Thymus (tissue), 14 donors: ENCODE data around the gene KCTD4. TPM values are rescaled to one million over a fixed set of nuclear protein-coding genes. Genes with fewer than 3 reads are reported as not detected.
"Not testable (repeated sequence)": the region's sequence is repeated elsewhere in the genome, so short reads cannot be mapped to it uniquely, and the experiment has no call there.

Source experiments
- DNase-seq, 9 donors: peaks; one replicate each; pipeline ENCODE4 v3.0.0-alpha.2; 2013; ENCODE audit warnings: low spot score in 9 of 9, low read depth in 6 of 9, missing footprints in 1 of 9
- H3K27ac ChIP-seq, 2 donors: one replicate each; pipeline ENCODE4 v1.5.1; 2013; ENCODE audit warnings: control low read depth in 1 of 2, low read depth in 1 of 2, low read length in 1 of 2, mild to moderate bottlenecking in 1 of 2, moderate library complexity in 1 of 2
- H3K27me3 ChIP-seq, 2 donors: one replicate each; pipeline ENCODE4 v1.5.1; 2013; ENCODE audit warnings: low read length in 1 of 2; ENCODE audit not compliant: control insufficient read depth in 2 of 2, insufficient read depth in 1 of 2
- H3K36me3 ChIP-seq, 2 donors: one replicate each; pipeline ENCODE4 v1.5.1; 2013; ENCODE audit warnings: low read length in 1 of 2, mild to moderate bottlenecking in 1 of 2, moderate library complexity in 1 of 2; ENCODE audit not compliant: control insufficient read depth in 2 of 2, insufficient read depth in 2 of 2
- H3K4me1 ChIP-seq, 2 donors: one replicate each; pipeline ENCODE4 v1.5.1; 2013; ENCODE audit warnings: low read length in 2 of 2; ENCODE audit not compliant: control insufficient read depth in 2 of 2, insufficient read depth in 2 of 2
- H3K4me3 ChIP-seq, 2 donors: one replicate each; pipeline ENCODE4 v1.5.1; 2013; ENCODE audit warnings: low read length in 2 of 2, control low read depth in 1 of 2, mild to moderate bottlenecking in 1 of 2
- H3K9me3 ChIP-seq, 2 donors: one replicate each; pipeline ENCODE4 v1.5.1; 2013; ENCODE audit warnings: low read length in 1 of 2, mild to moderate bottlenecking in 1 of 2; ENCODE audit not compliant: control insufficient read depth in 2 of 2, insufficient read depth in 1 of 2
- WGBS: extraction: QIAGEN DNeasy Blood & Tissue Kit; methylation state at CpG from one replicate; pipeline ENCODE4 v1.1.7; 2013; 5-methylcytosine and 5-hydroxymethylcytosine counted together
- long read RNA-seq, 10 donors: transcript quantifications; one replicate each; lab custom pipeline, GENCODE V29; 2026
- polyA plus RNA-seq: library from polyadenylated mRNA; stranded (reverse); fragments of 200-250 nt; gene quantifications from one replicate; pipeline ENCODE4 v1.2.3, GENCODE V29; 2013
- total RNA-seq: library from RNA; stranded (reverse); fragments of 120-200 nt; gene quantifications from one replicate; pipeline ENCODE4 v1.2.4, GENCODE V29; 2013
- donor health status: healthy.

The KCTD4 gene
- total RNA-seq (not detected), polyA plus RNA-seq (not detected)
- long read RNA-seq, donor 1: 0 reads
- long read RNA-seq, donor 2: 0 reads
- long read RNA-seq, donor 3: 0 reads
- long read RNA-seq, donor 4, partial matches to known transcripts: 37 of 75 reads
- long read RNA-seq, donor 4, other reads (novel, unspliced or antisense): 38 of 75 reads
- long read RNA-seq, donor 5, partial matches to known transcripts: 189 of 227 reads
- long read RNA-seq, donor 5, other reads (novel, unspliced or antisense): 38 of 227 reads
- long read RNA-seq, donor 6: 0 reads
- long read RNA-seq, donor 7: 0 reads
- long read RNA-seq, donor 8: 0 reads
- long read RNA-seq, donor 9, partial matches to known transcripts: 18 of 38 reads
- long read RNA-seq, donor 9, other reads (novel, unspliced or antisense): 20 of 38 reads
- long read RNA-seq, donor 10: 0 reads

DNA sequence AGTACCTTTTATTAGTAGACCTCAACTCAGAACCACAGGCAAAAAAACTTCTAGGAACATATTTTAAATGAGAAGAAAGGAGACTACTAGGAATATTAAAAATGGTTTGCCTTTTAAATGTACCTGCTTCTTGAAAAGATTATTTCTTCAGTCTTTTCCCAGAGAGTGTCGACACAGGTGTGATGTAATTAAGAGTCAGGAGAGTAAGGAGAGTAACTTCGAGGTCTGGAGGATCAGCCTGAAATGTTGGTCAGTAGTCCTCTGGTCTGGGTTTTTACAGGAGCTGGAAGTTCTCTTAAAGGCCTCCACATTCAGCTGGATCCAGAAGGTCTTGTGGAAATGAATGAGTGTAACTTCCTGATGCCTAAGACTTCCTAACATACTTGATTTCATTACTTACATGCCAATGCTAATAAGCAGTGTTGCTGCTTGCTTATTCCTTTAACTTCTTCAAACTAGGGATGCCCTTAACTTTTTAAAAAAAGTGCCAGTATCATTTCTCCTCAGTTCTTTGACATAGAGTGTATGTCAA lies at the start of gene KCTD4:
Gene KCTD4, minus strand, starts transcription at position 345 of the 532 bp plus-strand sequence. CDS start 6,478 bp downstream, outside the sequence.
- no peak within 1 kb of the TSS for H3K4me3 ChIP-seq
- WGBS: 98% methylated on average over 2 of the region's 2 CpGs
- no peaks in the 10 kb centered on the region for H3K9me3 ChIP-seq
- no peak within 1 kb of the TSS for H3K27ac ChIP-seq
- peaks cover 0 to 3% of the 10 kb centered on the region in 2 donors for H3K36me3 ChIP-seq
- H3K4me1 ChIP-seq: no peaks in the 10 kb centered on the region
- H3K27me3 ChIP-seq: no peaks in the 10 kb centered on the region
- DNase-seq: no peak

GRCh38 chr13:45249662-45250061 lies 48.8 kb upstream of the KCTD4 start:
- H3K27ac ChIP-seq: no peak overlapping the region
- H3K9me3 ChIP-seq: no peaks in the 10 kb centered on the region
- WGBS: 98% methylated on average over 3 of the region's 3 CpGs
- H3K4me3 ChIP-seq: no peak overlapping the region
- H3K4me1 ChIP-seq: no peaks in the 10 kb centered on the region
- DNase-seq: no peak
- H3K27me3 ChIP-seq: no peaks in the 10 kb centered on the region
- peaks cover 0 to 3% of the 10 kb centered on the region in 2 donors for H3K36me3 ChIP-seq

DNA sequence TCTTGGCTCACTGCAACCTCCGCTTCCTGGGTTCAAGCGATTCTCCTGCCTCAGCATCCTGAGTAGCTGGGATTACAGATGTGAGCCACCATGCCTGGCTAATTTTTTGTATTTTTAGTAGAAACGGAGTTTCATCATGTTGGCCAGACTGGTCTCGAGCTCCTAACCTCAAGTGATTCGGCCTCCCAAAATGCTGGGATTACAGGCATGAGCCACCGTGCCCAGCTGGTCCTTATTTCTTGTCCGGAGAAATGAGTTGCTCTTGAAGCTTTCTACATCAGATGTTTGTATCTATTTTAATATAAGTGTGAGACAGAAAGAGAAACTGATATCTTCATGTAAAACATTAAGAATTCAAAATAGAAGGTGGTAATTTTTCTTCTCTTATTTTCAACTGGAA lies 43.9 kb upstream of the KCTD4 start:
- not testable (repeated sequence) for H3K27ac ChIP-seq, H3K36me3 ChIP-seq, H3K4me3 ChIP-seq, H3K27me3 ChIP-seq, H3K4me1 ChIP-seq, H3K9me3 ChIP-seq, DNase-seq
- WGBS: 98% methylated on average over 7 of the region's 7 CpGs

DNA sequence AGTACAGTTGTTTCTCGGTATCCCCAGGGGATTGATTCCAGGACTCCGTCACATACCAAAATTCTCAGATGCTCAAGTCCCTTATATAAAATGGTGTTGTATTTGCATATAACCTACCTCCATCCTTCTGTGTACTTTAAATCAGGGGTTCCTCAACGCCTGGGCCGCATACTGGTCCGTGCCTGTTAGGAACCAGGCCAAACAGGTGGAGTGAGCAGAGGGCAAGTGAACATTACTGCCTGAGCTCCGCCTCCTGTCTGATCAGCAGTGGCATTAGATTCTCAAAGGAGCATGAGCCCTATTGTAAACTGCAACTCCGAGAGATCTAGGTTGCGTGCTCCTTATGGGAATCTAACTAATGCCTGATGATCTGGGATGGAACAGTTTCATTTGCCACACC lies 42.2 kb upstream of the KCTD4 start:
- no peaks in the 10 kb centered on the region for H3K36me3 ChIP-seq
- H3K4me1 ChIP-seq: no peaks in the 10 kb centered on the region
- H3K27ac ChIP-seq: no peak overlapping the region
- H3K9me3 ChIP-seq: no peaks in the 10 kb centered on the region
- DNase-seq: no peak
- H3K4me3 ChIP-seq: no peak overlapping the region
- H3K27me3 ChIP-seq: no peaks in the 10 kb centered on the region
- whole genome bisulfite sequencing: 98% methylated on average over 8 of the region's 8 CpGs

GRCh38 chr13:45242524-45242923 lies 41.7 kb upstream of the KCTD4 start:
- Histone ChIP-seq H3K4me3 (no peak overlapping the region), H3K27me3 (no peaks in the 10 kb centered on the region), H3K9me3 (no peaks in the 10 kb centered on the region), H3K27ac (no peak overlapping the region), H3K36me3 (no peaks in the 10 kb centered on the region), H3K4me1 (no peaks in the 10 kb centered on the region)
- WGBS: 100% methylated on average over 1 of the region's 1 CpG
- DNase-seq: no peak

GRCh38 chr13:45242070-45242469 lies 41.2 kb upstream of the KCTD4 start:
- 53% methylated on average over 3 of the region's 3 CpGs for WGBS
- no peaks in the 10 kb centered on the region for H3K27me3 ChIP-seq
- H3K27ac ChIP-seq: no peak overlapping the region
- H3K9me3 ChIP-seq: no peaks in the 10 kb centered on the region
- no peak for DNase-seq
- H3K4me1 ChIP-seq: no peaks in the 10 kb centered on the region
- no peaks in the 10 kb centered on the region for H3K36me3 ChIP-seq
- no peak overlapping the region for H3K4me3 ChIP-seq

DNA sequence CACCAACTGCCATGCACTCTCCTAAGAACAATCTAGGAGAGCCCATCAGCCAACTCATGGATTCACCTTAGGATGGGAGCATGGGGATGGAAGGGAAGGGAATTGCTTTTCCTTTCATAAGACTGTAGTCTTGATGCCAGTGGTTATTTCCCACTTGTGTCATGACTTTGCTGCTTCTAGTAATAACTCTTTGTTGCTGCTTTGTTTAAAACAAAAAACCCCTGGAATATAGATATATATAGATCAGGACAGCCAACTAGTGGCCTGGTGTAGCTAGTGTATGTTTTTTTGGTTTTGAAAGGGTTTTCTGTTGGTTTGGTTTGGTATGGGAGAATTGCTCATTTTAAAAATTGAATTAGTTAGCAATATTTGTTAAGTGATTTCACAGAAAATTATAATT lies 39.3 kb upstream of the KCTD4 start:
- H3K4me3 ChIP-seq: no peak overlapping the region
- H3K27ac ChIP-seq: no peak overlapping the region
- DNase-seq: no peak
- H3K27me3 ChIP-seq: no peaks in the 10 kb centered on the region
- no peaks in the 10 kb centered on the region for H3K4me1 ChIP-seq
- no peaks in the 10 kb centered on the region for H3K36me3 ChIP-seq
- no peaks in the 10 kb centered on the region for H3K9me3 ChIP-seq

DNA sequence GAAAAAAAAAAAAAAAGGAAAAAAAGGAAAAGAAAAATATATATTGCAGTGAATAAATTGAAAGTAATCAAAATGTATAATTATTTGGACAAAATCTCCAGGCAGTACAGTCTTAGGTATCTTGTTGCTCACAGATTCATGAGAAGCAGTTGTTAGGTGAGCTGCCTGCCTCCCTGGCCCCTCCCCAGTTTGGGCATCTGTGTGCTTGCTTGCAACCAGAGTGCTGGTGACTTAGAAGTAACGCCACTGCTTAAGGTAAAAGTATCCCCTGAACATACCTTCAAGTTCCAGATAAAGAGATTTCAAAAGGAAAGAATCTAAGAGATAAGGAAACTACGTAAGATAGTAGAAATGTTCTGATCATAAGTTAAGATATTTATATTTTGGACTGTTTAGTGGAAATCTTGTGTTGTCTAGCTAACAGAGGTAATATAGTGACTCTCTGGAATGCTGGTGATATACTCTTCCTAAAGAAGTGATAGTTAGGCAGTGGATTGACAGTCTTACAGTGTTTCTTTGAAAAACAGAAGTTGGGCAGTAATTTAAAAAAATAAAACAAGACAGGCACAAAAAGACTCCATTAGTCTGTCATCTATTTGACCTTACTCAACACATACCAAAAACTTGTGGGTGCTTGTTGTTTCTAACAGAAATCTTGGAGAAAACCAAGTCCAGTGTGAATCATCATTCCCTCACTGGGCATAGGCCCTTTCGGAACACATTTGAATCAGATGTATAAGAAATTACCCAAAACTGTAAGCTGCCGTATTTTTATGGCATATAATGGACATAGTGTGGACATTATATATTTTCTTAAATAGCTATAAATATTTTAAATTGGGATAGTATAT lies 38.3 kb upstream of the KCTD4 start:
- no peaks in the 10 kb centered on the region for H3K4me1 ChIP-seq
- no peak overlapping the region for H3K27ac ChIP-seq
- DNase-seq: no peak
- WGBS: 92% methylated on average over 4 of the region's 4 CpGs
- H3K27me3 ChIP-seq: no peaks in the 10 kb centered on the region
- H3K9me3 ChIP-seq: no peaks in the 10 kb centered on the region
- no peaks in the 10 kb centered on the region for H3K36me3 ChIP-seq
- H3K4me3 ChIP-seq: no peak overlapping the region

- WGBS: 96% methylated on average over 2 of the region's 2 CpGs
- Histone ChIP-seq H3K27ac (no peak overlapping the region), H3K9me3 (no peaks in the 10 kb centered on the region), H3K27me3 (no peaks in the 10 kb centered on the region), H3K4me3 (no peak overlapping the region), H3K36me3 (no peaks in the 10 kb centered on the region), H3K4me1 (no peaks in the 10 kb centered on the region)
- DNase-seq: no peak
Measured at GRCh38 chr13:45232591-45232990, 31.7 kb upstream of the KCTD4 start.
